HG02885 (cell line): ENCODE measurements around the gene GNMT.
"Not testable (repeated sequence)": the region's sequence is repeated elsewhere in the genome, so short reads cannot be mapped to it uniquely, and the experiment has no call there.

Source experiments
- ATAC-seq: cut with Tn5 transposase; IDR thresholded peaks from one replicate; pipeline ENCODE4 v1.9.1; 2021; ENCODE audit warnings: mild to moderate bottlenecking; ENCODE audit not compliant: unreplicated experiment, poor library complexity

The GNMT gene

GRCh38 chr6:42940493-42941045 lies 20.0 kb upstream of the GNMT start:
- no peak for ATAC-seq

- ATAC-seq, result not testable (repeated sequence)
Observed at GRCh38 chr6:42941356-42941755, 19.2 kb upstream of the GNMT start.

GRCh38 chr6:42942444-42942843 lies 18.1 kb upstream of the GNMT start:
- ATAC-seq, result no peak

- no peak for ATAC-seq
Observed at GRCh38 chr6:42947950-42948349, 12.6 kb upstream of the GNMT start.

GRCh38 chr6:42952389-42952788 lies 8.2 kb upstream of the GNMT start:
- no peak for ATAC-seq

- not testable (repeated sequence) for ATAC-seq
Observed at GRCh38 chr6:42954405-42954804, 6.1 kb upstream of the GNMT start.

GRCh38 chr6:42958125-42958524 lies 2.4 kb upstream of the GNMT start:
- ATAC-seq, result no peak

- ATAC-seq, result no peak
Observed at GRCh38 chr6:42959917-42960242, 674 bp upstream of the GNMT start.

- no peak for ATAC-seq
Observed at GRCh38 chr6:42961020-42961470, 491 bp downstream of the GNMT start.

GRCh38 chr6:42962096-42962495 lies 1.5 kb downstream of the GNMT start:
- ATAC-seq, result no peak

- no peak for ATAC-seq
Observed at GRCh38 chr6:42962502-42963178, 2.1 kb downstream of the GNMT start.

GRCh38 chr6:42963179-42963854 lies 2.8 kb downstream of the GNMT start:
- no peak for ATAC-seq

- ATAC-seq, result no peak
Observed at GRCh38 chr6:42963855-42964605, 3.5 kb downstream of the GNMT start.

- no peak for ATAC-seq
Observed at GRCh38 chr6:42966571-42966970, 6.0 kb downstream of the GNMT start.

- no peak for ATAC-seq
Observed at GRCh38 chr6:42967228-42967627, 6.7 kb downstream of the GNMT start.

GRCh38 chr6:42968126-42968701 lies 7.7 kb downstream of the GNMT start:
- no peak for ATAC-seq

GRCh38 chr6:42968783-42969182 lies 8.2 kb downstream of the GNMT start:
- ATAC-seq, result no peak

- ATAC-seq, result no peak
Observed at GRCh38 chr6:42969431-42969830, 8.9 kb downstream of the GNMT start.

GRCh38 chr6:42969934-42970333 lies 9.4 kb downstream of the GNMT start:
- no peak for ATAC-seq

GRCh38 chr6:42970871-42971612 lies 10.5 kb downstream of the GNMT start:
- ATAC-seq, result no peak
